Uterus (tissue), 2 donors: Measurements from ENCODE around the gene MUC5B.

ENCODE experiments used
- POLR2A ChIP-seq, 2 donors: fragments of 450-650 bp; IDR thresholded peaks; one replicate each; pipeline ENCODE4 v1.6.1; 2016; ENCODE audit warnings: antibody characterized with exemption in 2 of 2, mild to moderate bottlenecking in 1 of 2, moderate library complexity in 1 of 2
- TF ChIP-seq, protein P1 (sequence below), 4 experiments: fragments of 200-600 bp in 2 of 4; fragments of 450-650 bp in 2 of 4; sonication (generic) in 2 of 4; IDR thresholded peaks; one replicate each; pipeline ENCODE4 v1.5.1; 2016 to 2019; ENCODE audit warnings: antibody characterized with exemption in 4 of 4, mild to moderate bottlenecking in 2 of 4, moderate library complexity in 1 of 4

DNA sequence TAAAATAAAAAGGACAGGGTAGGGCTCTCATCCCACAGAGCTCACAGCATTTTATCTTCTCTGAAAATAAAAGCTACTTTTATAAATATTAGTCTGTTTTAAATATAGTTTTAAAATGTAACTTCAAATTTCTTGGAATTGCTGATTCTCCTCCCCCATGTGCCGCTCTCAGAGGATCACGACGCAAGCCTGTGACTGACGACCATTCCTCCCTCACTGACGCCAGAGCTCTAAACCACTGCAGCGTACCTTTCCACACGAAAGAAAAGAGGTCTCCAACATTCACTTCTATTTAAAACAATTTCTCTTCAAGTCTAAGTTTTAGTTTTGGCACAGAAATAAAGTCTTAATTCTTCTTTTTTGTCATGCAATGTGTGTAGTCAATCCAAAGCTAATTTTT lies 77.3 kb downstream of the MUC5B start:
- TF ChIP-seq, protein P1, sequence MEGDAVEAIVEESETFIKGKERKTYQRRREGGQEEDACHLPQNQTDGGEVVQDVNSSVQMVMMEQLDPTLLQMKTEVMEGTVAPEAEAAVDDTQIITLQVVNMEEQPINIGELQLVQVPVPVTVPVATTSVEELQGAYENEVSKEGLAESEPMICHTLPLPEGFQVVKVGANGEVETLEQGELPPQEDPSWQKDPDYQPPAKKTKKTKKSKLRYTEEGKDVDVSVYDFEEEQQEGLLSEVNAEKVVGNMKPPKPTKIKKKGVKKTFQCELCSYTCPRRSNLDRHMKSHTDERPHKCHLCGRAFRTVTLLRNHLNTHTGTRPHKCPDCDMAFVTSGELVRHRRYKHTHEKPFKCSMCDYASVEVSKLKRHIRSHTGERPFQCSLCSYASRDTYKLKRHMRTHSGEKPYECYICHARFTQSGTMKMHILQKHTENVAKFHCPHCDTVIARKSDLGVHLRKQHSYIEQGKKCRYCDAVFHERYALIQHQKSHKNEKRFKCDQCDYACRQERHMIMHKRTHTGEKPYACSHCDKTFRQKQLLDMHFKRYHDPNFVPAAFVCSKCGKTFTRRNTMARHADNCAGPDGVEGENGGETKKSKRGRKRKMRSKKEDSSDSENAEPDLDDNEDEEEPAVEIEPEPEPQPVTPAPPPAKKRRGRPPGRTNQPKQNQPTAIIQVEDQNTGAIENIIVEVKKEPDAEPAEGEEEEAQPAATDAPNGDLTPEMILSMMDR (IDR thresholded peaks at IDR 0.05), result no peak
- TF ChIP-seq POLR2A (IDR thresholded peaks at IDR 0.05), result no peak
